ENCODE measurements around the gene TRIM62.

The TRIM62 gene

GRCh38 chr1:33221385-33221758 is 39.5 kb upstream of the TRIM62 start:
- Histone ChIP-seq H3K79me2 (ENCODE audit: insufficient read depth, low read length) (no peaks in the 10 kb centered on the region), H4K20me1 (ENCODE audit: insufficient read depth, low read length, poor library complexity, severe bottlenecking) (no peaks in the 10 kb centered on the region), H3F3A (ENCODE audit: low read depth) (no peaks in the 10 kb centered on the region), H3K36me3 (ENCODE audit: insufficient read depth, low read length) (no peaks in the 10 kb centered on the region), H3K9me2 (replicated peaks; ENCODE audit: low read depth, low read length) (no peaks in the 10 kb centered on the region), H3K27me3 (ENCODE audit: insufficient read depth, low read length, poor library complexity, severe bottlenecking) (no peaks in the 10 kb centered on the region), H3K9ac (ENCODE audit: low read depth, low read length, poor library complexity, severe bottlenecking) (no peak overlapping the region), H3K4me1 (ENCODE audit: insufficient read depth, low read length, poor library complexity, severe bottlenecking) (peaks cover 6% of the 10 kb centered on the region), H3K4me3 (ENCODE audit: low read length, poor library complexity, severe bottlenecking) (no peak overlapping the region), H2AFZ (ENCODE audit: low read length) (no peak overlapping the region), H3K9me3 (ENCODE audit: insufficient read depth, low read depth, low read length) (no peaks in the 10 kb centered on the region), H3K4me2 (ENCODE audit: low read depth, low read length, poor library complexity, severe bottlenecking) (no peak overlapping the region)
- TF ChIP-seq CTCF (conservative IDR thresholded peaks at IDR 0.05; ENCODE audit: low read length) = no peak
- no peak for TF ChIP-seq EZH2phosphoT487 (IDR thresholded peaks at IDR 0.05; ENCODE audit: borderline replicate concordance)

GRCh38 chr1:33220676-33221384 is 39.0 kb upstream of the TRIM62 start:
- Histone ChIP-seq H3F3A (ENCODE audit: low read depth) (no peaks in the 10 kb centered on the region), H3K79me2 (ENCODE audit: insufficient read depth, low read length) (no peaks in the 10 kb centered on the region), H3K9me2 (replicated peaks; ENCODE audit: low read depth, low read length) (no peaks in the 10 kb centered on the region), H3K4me3 (ENCODE audit: low read length, poor library complexity, severe bottlenecking) (no peak overlapping the region), H4K20me1 (ENCODE audit: insufficient read depth, low read length, poor library complexity, severe bottlenecking) (no peaks in the 10 kb centered on the region), H3K27me3 (ENCODE audit: insufficient read depth, low read length, poor library complexity, severe bottlenecking) (no peaks in the 10 kb centered on the region), H3K9me3 (ENCODE audit: insufficient read depth, low read depth, low read length) (no peaks in the 10 kb centered on the region), H3K9ac (ENCODE audit: low read depth, low read length, poor library complexity, severe bottlenecking) (no peak overlapping the region), H3K4me1 (ENCODE audit: insufficient read depth, low read length, poor library complexity, severe bottlenecking) (peaks cover 6% of the 10 kb centered on the region), H3K4me2 (ENCODE audit: low read depth, low read length, poor library complexity, severe bottlenecking) (no peak overlapping the region), H3K36me3 (ENCODE audit: insufficient read depth, low read length) (no peaks in the 10 kb centered on the region), H2AFZ (ENCODE audit: low read length) (no peak overlapping the region)
- no peak for TF ChIP-seq CTCF (conservative IDR thresholded peaks at IDR 0.05; ENCODE audit: low read length)
- TF ChIP-seq EZH2phosphoT487 (IDR thresholded peaks at IDR 0.05; ENCODE audit: borderline replicate concordance) = no peak

- Histone ChIP-seq H2AFZ (ENCODE audit: low read length) (no peak overlapping the region), H3K36me3 (ENCODE audit: insufficient read depth, low read length) (no peaks in the 10 kb centered on the region), H3F3A (ENCODE audit: low read depth) (no peaks in the 10 kb centered on the region), H4K20me1 (ENCODE audit: insufficient read depth, low read length, poor library complexity, severe bottlenecking) (no peaks in the 10 kb centered on the region), H3K9me3 (ENCODE audit: insufficient read depth, low read depth, low read length) (no peaks in the 10 kb centered on the region), H3K9me2 (replicated peaks; ENCODE audit: low read depth, low read length) (no peaks in the 10 kb centered on the region), H3K4me1 (ENCODE audit: insufficient read depth, low read length, poor library complexity, severe bottlenecking) (peaks cover 6% of the 10 kb centered on the region), H3K79me2 (ENCODE audit: insufficient read depth, low read length) (no peaks in the 10 kb centered on the region), H3K4me2 (ENCODE audit: low read depth, low read length, poor library complexity, severe bottlenecking) (no peak overlapping the region), H3K9ac (ENCODE audit: low read depth, low read length, poor library complexity, severe bottlenecking) (no peak overlapping the region), H3K4me3 (ENCODE audit: low read length, poor library complexity, severe bottlenecking) (no peak overlapping the region), H3K27me3 (ENCODE audit: insufficient read depth, low read length, poor library complexity, severe bottlenecking) (no peaks in the 10 kb centered on the region)
- no peak for TF ChIP-seq EZH2phosphoT487 (IDR thresholded peaks at IDR 0.05; ENCODE audit: borderline replicate concordance)
- TF ChIP-seq CTCF (conservative IDR thresholded peaks at IDR 0.05; ENCODE audit: low read length) = no peak
These were observed 38.2 kb upstream of the TRIM62 start for GRCh38 chr1:33219886-33220661.

All from Loucy (cell line).